ENCODE results near the gene DLGAP3.

- no peak for TF ChIP-seq SNAI1 (CRISPR knock-in tag; IDR thresholded peaks at IDR 0.05; ENCODE audit: borderline replicate concordance)
- TF ChIP-seq NBN (conservative IDR thresholded peaks at IDR 0.05): no peak
- TF ChIP-seq EP300 (IDR thresholded peaks at IDR 0.05; ENCODE audit: low read depth in 2 of 2, low read length in 2 of 2): no peak
- no peak for TF ChIP-seq EP300 (CRISPR knock-in tag; IDR thresholded peaks at IDR 0.05; ENCODE audit: borderline replicate concordance)
Observed at GRCh38 chr1:34974626-34975025, 45.2 kb upstream of the DLGAP3 start.

Data from HepG2 (cell line).